GM18526 (cell line): Measurements from ENCODE around the gene PPAN.

ENCODE experiments used
- POLR2A ChIP-seq: IDR thresholded peaks from 3 replicates; pipeline ENCODE4 v1.6.1; 2011; ENCODE audit not compliant: insufficient read length; ENCODE audit errors: extremely low read depth

Gene PPAN

DNA sequence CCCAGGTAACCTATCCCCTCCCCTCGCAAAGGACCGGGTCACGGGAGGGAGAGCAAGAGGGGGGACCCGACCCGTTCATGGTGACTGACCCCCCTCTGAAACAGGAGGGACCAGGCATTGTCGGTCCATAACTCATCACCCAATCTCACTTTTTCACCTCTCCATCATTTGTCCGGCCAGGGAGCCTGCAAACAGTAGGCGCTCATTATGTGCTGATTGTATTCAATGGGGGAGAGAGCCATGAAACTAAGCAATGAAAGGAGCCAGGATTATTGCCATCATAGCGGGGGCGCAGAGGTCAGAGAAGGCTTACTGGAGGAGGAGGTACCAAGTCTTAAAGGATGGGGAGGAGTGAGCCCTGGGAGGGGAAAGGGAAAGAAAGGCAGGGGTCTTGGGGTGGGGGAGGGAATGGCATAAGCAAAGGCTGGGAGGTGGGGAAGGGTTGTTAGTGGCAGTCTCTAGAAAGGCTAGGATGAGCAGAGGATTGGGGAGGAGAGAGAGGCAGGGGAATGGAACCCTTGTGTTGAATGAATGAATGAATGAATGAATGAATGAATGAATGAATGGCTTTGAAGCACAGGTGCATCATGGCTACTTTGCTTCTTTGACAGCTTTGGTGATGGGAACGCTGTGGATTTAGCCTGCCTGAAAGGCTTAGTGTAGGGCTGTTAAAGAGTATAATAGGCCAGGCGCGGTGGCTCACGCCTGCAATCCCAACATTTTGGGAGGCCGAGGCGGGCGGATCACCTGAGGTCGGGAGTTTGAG is 18.7 kb upstream of the PPAN start:
- no peak for TF ChIP-seq POLR2A

DNA sequence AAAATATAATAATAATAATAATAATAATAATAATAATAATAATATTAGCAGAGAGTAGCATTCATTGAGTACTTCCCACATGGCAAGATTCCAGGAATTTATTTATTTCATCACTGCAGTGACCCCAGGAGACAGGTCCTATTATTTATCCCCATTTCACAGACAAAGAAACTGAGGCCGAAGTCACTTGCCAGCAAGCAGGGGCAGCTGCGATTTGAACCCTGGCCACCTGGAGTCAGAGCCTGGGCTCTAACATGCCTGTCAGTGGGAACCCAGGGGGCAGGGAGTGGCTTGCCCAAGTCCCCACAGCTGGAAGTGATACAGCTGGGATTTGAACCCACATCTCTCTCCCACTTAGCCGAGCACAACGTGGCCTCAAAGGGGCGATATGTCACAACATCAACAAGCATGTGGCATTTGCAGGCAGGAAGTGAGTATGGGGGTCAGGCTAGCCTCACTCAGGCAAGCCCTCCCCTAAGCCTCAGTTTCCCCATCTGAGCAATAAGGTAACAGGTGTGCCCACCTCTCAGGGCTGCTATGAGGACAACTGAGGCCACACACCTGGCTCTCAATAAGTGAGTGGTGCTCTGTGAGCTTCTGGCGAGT is 17.1 kb upstream of the PPAN start:
- TF ChIP-seq POLR2A, result no peak

DNA sequence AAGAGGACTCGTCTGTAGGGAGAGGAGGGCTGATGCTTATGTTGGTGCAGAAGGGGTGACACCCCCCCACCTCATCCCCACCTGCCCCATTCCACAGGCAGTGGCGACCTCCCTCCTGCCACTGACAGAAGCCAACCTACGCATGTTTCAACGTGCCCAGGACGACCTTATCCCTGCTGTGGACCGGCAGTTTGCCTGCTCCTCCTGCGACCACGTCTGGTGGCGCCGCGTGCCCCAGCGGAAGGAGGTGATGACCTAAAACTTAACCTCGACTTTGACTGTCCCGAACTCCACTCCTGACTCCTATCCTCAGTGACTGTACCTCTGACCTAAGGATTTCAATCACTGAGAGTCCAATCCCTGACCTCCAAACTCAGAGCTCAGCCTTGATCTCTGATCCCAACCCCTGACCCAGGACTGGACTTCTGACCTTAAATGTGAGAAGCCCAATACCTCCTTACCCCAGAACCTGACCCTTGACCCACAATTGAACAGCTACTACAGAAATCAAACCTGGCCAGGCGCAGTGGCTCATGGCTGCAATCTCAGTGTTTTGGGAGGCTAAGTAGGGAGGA is 16.3 kb upstream of the PPAN start:
- no peak for TF ChIP-seq POLR2A

DNA sequence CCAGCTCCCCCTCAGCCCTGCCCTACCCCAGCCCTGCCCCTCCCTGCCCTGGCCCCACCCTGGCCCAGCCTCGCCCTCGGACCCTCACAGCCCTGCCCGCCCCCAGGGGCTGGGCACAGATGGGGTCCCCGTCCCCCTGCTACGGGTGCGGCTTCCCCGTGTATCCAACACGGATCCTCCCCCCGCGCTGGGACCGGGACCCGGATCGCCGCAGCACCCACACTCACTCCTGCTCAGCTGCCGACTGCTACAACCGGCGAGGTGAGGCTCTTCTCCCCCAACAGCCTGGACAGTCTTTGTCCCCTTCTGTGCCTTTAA is 14.8 kb upstream of the PPAN start:
- TF ChIP-seq POLR2A, result no peak

DNA sequence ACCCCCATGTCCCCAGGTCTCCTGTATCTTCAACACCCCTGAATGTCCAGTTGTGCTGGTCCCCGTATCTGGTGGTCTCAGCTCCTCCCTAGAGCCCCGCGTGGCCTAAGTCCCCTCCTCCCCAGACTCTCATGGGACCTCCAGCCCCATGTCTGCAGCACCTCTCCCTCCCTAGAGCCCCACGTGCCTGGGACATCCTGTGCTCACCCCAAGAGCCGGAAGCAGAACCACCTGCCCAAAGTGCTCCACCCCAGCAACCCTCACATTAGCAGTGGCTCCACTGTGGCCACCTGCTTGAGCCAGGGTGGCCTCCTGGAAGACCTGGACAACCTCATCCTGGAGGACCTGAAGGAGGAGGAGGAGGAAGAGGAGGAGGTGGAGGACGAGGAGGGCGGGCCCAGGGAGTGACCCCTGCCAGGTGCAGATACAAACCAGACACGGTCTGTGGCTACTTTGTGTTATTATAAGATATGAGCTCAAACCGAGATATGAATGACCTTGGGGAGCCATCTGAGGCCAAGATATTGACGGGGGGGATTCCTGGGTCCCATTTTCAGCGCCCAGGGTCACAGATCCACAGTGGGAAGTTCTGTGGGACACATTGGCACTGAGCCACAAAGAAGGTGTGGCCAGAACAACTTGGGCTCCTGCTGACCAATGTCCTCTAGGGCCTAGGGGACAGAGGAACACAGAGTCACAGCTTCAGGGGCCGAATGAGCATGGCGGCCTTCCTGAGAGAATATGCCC is 14.1 kb upstream of the PPAN start:
- no peak for TF ChIP-seq POLR2A

DNA sequence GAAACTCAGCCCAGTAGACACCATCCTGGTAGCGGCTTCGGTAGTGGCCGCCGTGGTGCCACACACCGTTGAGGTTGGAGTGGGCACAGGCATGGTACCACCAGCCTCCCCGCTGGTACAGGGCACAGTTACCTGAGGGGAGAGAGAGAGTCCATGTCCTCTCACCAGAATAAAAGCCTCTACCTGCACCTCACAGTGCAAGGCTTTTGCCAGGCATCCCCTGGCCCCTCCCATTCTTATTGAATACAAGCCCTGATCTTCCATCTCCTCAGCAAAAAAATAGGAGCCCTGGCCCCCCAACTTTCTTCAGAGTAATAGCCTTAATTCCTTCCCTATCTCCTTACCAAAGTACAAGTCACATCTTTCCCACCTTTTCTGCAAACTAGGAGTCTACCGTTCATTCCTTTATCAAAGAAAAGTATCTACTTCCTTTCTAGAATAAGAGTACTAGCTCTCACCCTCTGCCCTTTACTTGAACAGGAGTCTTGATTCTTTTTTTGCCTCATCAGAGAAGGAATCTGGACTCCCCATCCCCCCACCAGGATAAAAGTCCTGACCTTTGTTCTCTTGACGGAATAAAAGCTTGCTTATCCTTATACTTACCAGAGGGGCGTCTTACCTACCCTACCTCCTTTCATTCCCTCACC is 13.4 kb upstream of the PPAN start:
- peak; percentile 22 for TF ChIP-seq POLR2A

DNA sequence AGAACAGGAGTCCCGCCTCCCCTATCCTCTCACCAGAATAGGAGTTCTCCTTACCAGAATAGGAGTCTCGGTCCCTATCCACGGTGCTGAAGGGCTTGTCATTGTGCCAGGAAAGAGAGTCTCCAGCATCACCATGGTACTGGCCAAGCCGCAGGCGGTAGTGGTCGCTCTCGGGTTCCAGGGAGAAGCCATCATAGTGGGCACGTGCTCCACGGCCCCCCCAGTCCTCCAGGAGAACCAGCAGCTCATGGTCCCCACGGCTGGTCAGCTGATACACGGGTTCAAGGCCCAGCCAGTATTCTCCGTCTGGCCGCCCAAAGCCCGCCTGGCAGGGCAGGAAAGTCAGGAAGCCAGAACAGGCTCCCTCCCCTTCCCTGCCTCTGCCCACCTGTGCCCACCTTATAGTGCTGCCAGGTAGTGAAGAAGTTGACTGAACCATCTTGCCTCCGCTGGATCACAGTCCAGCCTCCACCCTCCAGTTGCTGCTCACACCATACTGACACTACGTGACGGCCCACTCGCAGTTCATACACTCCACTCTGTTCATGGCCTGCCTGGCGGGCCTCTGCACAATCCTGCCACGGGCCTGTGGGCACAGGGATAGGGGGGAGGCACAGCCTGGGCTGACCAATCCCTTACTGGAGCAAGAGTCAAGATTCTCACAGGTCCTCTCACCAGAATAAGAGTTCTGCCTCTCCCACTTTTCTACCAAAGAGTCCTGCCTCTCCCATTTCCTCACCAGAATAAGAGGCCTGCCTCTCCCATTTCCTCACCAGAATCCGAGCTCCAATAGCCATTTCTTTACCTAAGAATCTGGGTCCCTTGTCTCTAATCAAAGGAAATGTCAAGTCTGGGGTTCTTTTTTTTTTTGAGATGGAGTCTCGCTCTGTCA is 12.6 kb upstream of the PPAN start:
- peak; percentile 40 for TF ChIP-seq POLR2A

DNA sequence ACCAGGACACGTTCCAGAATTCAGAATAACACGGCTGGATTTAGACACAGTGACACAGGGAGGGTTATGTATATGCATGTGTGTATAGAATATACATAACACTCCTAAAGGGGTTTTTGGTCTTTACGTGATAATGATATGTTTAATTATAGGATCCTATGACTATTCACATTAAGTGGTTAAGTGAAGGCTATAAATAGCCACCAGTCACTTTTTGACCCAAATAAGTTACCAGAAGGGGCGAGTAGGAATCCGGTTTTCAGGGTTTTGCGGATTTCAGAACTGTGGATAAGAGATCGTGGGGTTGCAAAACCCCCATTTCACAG is 10.6 kb upstream of the PPAN start:
- TF ChIP-seq POLR2A, result no peak

DNA sequence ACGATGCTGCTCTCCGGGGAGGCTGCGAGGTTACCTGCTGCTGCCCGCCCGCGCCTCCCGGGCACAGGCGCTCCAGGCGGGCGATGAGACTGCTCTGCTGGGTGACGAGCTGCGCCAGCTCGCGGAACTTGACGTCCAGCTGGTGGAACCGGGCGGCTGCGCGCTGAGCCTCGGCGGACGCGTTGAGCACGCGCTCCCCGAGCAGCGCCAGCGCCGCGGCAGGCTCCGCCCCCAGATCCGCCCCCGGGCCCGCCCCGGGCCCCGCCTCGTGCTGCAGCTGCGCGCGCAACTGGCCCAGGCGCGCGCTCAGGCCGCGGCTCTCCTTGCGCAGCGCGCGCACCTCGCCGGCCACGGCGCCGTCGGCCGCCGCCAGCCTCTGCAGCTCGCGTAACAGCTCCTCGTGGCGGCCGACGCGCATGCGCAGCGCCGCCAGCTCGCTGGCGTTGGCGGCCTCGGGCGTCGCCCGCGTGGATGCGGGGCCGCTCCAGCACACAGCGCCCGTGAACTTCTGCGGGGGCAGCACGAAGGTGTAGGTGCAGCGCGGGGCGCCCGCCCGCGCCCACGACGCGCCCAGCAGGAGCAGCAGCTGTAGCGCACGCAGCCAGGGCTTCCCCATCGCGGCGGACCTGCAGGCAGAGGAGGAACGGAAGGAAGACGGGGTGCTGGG is 10.1 kb upstream of the PPAN start:
- peak; percentile 56 for TF ChIP-seq POLR2A

DNA sequence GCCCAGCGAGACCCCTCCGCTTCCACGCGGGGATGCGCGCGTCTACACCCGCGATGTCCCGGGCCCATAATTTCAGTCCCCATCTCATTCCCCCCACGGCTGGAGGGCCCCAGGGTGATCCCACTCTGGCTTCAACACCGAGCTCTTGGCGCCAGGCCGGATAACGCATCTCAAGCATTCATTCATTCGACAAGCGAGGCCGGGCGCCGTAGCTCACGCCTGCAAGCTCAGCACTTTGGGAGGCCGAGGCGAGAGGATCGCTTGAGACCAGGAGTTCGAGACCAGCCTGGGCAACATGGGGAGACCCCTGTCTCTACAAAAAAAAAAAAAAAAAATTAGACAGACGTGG is 9.6 kb upstream of the PPAN start:
- no peak for TF ChIP-seq POLR2A

DNA sequence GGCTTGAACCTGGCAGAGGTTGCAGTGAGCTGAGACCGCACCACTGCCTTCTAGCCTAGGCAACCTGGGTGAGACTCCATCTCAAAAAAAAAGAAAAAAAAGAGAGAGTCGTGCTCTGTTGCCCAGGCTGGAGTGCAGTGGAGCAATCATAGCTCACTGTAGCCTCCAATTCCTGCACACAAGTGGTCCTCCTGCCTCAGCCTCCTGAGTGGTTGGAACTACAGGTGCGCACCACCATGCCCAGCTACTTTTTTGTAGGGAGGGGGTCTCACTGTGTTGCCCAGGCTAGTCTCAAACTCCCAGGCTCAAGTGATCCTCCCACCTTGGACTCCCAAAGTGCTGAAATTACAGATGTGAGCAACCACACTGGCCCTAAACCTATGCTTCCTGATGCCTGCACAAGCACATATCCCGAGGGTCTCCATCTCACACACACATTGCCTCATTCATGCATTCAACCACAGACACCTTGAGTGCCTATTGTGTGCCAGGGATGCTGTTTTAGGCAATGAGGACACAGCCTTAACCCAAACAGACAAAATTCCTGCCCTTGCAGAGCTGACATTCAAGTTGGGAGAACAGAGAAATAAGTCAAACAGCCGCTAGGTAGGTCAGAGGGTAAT is 5.9 kb upstream of the PPAN start:
- TF ChIP-seq POLR2A, result no peak

DNA sequence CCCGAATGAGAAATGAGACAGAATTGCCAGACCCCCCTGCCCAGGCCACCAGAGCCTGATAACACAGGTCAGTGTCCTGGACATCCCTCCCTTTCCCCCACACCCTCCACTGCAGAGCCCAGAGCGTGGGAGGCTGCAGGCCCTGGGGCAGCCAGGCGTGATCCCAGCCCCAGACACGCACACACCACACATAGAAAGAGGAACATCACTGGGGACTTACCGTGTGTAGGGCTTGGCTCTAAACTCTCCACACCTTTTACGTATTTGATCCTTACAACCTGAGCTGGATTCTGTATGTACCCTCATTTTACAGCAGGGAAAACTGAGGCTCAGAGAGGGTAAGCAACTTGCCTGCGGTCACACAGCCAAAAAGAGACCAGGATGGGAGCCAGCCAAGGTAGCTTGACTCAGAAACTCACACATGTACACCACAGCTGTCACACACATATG is 3.4 kb upstream of the PPAN start:
- no peak for TF ChIP-seq POLR2A

DNA sequence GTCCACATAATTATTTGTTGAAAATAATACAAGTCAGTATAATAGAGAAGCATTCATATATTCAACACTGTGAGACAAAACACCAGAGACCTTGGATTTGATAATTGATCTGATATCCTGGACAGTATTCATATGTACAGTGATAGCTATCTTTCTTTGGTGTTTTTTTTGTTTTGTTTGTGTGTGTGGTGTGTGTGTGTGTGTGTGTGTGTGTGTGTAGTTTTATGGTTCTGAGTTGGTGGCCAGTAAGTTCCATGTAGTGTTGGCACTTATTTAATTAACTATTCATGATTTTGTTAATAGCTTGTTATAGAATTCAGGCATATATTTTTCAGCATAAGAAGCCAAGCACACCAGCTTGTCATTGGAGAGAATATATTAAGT is 2.0 kb upstream of the PPAN start:
- TF ChIP-seq POLR2A, result no peak
